Kidney capillary endothelial cell (primary cell): Measurements from ENCODE around the gene ELL.
"Not testable (repeated sequence)": the region's sequence is repeated elsewhere in the genome, so short reads cannot be mapped to it uniquely, and the experiment has no call there.

Source experiments
- DNase-seq: peaks from one replicate; pipeline ENCODE4 v3.0.0-alpha.2; 2018; ENCODE audit warnings: low spot score

ELL gene

DNA sequence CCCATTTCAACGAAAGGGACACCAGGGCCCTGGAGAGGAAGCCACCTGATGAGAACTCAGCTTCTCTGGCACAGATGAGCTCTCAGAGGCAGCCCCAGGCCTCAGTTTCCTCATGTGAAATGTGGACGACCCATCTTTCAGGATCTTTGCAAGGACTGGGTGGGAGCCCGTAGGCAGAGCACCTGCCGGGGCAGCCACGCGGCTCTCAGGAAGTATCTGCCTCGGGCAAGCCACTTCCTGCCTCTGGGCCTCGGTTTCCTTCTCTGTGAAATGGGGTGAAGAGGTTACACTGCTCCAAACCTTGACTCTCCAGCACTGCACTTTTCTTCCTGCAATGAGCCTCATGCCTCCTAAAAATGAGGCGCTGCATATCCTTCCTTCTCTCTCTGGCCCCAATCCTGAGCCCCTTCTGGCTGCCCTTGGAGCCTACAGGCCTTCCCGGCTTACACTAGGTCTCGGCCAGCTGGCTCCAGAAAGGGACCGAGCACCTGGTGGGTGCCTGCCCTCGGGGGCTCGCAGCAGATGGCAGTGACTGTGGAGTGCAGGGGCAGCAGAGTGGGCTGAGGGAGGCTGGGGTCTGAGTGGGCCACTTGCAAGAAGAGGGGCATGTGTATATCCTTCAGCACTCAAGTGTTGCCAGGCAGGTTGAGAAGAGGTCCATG, 99.2 kb downstream of the ELL start:
- DNase-seq = no peak

GRCh38 chr19:18421371-18421959, 100.4 kb downstream of the ELL start:
- no peak for DNase-seq

DNA sequence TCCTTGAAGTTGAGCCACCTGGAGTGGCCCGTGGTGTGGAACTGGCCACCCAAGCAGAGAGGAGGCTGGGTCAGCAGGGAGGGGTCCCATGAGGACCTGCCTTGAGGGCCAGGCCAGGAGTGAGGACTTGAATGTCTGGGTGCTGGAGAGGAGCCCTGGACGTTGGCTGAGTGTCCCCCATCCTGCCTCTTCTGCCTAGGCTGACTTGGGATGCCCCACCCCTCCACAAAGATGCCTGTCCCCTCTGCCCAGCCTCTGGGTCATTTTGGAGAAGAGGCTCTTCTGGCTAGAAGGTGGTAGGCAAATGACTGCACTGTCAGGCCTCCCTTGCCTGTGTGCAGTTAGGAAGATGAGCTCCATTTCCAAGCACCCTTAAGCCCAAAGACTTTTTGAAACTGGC, 100.9 kb downstream of the ELL start:
- no peak for DNase-seq

DNA sequence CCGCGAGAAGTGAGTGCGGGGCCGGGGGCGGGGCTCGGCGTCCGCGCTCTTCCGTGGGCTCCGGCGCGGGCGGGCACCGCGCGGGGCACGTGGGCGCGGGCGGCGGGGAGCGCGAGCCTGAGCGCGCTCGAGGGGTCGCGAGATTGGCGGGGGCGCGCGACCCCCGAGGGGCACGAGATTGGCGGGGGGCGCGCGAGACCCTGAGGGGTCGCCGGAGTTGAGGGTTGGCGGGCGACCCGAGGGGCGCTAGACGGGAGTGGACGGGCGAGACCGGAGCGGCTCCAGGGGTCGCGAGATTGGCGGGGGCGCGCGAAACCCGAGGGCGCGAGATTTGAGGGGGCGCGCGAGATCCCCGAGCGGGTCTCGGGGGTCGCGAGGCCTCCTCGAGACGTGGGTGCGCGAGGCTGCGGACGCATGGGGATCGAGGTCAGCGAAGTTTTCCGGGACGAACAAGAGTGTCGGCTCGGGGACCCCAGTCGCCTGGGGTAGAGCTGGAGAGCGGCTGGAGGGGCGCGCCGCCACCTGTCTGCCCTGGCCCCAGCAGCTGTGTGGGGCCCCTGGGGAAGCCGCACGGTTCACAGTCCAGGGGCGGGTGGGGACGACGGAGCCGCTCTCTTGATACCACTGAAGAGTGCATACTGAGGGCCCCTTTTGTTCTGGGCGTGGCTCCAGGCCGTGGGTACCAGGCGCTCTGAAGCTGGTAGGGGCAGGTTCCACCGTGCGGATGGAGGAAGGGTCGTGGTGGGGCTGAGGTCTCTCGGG, 102.0 kb downstream of the ELL start:
- DNase-seq = no peak

- DNase-seq = peak; percentile 72
These were observed 102.6 kb downstream of the ELL start, which contains the start of gene SSBP4 for GRCh38 chr19:18419195-18419698. SSBP4 (plus strand) TSS chr19:18419398; CDS start chr19:18419649, 251 bp downstream.

- DNase-seq = no peak
These were observed 103.2 kb downstream of the ELL start for GRCh38 chr19:18418483-18419194.

- no peak for DNase-seq
These were observed 103.8 kb downstream of the ELL start for GRCh38 chr19:18418029-18418482.

GRCh38 chr19:18417250-18418028, 104.4 kb downstream of the ELL start:
- DNase-seq = peak; percentile 82

- DNase-seq = peak; percentile 80
These were observed 105.1 kb downstream of the ELL start for GRCh38 chr19:18416778-18417249.

GRCh38 chr19:18415178-18415867, 106.5 kb downstream of the ELL start:
- DNase-seq = no peak

DNA sequence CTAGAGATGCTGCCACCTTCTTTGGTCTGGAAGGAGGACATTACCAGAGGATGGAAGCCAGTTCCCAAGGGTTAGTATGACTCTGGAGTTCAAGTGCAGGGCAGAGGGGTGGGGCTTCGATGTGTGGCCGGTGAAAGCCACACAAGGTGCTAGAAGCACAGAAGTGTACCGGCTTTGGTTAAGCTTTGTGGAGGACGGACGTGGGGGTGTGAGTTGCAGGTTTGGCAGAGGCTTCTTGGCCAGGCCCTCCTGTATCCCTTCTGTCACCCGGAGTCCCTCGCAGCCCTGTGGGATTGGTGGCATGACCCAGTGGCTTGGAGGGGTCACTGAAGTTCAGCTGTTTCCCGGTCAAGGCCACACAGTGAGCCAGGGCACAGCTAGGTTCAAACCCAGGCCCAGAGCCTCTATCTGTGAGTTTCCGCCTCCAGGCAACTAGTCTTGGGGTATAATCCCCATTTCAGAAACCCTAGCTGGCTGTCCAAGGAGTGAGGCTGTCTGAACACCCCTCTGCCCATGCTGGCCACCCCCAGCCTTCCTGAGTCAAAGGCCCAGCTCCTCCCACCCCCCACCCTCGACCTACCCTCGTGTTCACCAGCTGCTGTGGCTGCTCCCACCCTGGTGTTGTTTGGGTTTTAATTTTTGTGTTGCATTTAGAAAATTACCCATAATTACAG, 107.2 kb downstream of the ELL start:
- no peak for DNase-seq

GRCh38 chr19:18412610-18413239, 109.1 kb downstream of the ELL start:
- no peak for DNase-seq

GRCh38 chr19:18408053-18408476, 113.8 kb downstream of the ELL start:
- no peak for DNase-seq

DNA sequence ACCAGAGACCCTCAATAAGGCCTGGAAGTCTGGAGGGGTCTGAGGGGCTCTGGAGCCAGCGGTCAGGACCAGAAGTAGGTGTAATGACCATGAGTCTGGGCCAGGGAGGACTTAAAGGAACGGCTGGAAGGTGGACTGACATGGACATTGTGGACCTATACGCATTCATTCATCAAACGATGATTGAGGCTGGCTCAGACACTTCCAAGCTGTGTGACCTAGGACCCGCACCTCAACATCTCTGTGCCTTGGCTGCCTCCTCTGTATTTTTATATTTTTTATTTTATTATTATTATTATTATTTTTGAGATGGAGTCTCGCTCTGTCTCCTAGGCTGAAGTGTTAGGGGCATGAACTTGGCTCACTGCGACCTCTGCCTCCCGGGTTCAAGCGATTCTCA, 115.1 kb downstream of the ELL start:
- DNase-seq = no peak

DNA sequence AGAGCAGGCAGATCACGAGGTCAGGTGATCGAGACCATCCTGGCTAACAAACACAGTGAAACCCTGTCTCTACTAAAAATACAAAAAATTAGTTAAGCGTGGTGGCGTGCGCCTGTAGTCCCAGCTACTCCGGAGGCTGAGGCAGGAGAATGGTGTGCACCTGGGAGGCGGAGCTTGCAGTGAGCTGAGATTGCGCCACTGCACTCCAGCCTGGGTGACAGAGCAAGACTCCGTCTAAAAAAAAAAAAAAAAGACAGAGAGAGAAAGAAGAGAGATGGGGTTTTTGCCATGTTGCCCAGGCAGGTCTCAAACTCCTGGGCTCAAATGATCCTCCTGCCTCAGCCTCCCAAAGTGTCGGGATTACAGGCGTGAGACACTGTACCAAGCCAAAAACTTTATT, 116.1 kb downstream of the ELL start:
- DNase-seq = not testable (repeated sequence)

DNA sequence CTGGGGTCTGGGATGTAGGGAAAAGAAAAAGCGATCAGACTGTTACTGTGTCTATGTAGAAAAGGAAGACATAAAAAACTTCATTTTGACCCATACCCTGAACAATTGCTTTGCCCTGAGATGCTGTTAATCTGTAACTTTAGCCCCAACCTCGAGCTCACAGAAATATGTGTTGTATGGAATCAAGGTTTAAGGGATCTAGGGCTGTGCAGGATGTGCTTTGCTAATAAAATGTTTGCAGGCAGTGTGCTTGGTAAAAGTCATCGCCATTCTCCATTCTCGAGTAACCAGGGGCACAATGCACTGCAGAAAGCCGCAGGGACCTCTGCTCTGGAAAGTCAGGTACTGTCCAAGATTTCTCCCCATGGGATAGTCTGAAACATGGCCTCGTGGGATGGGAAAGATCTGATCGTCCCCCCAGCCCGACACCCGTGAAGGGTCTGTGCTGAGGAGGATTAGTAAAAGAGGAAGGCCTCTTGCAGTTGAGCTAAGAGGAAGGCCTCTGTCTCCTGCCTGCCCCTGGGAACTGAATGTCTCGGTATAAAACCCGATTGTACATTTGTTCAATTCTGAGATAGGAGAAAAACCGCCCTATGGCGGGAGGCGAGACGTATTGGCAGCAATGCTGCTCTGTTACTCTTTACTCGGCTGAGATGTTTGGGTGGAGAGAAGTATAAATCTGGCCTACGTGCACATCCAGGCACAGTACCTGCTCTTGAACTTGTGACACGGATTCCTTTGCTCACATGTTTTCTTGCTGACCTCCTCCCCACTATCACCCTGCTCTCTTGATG, 119.2 kb downstream of the ELL start:
- DNase-seq = not testable (repeated sequence)

- DNase-seq = no peak
These were observed 120.2 kb downstream of the ELL start for GRCh38 chr19:18401580-18402112.

- no peak for DNase-seq
These were observed 122.9 kb downstream of the ELL start for GRCh38 chr19:18399008-18399407.
